ENCODE measurements around the gene ADAMTS8. TPM values are rescaled to one million over a fixed set of nuclear protein-coding genes. Genes with fewer than 3 reads are reported as not detected.

ADAMTS8 gene
- total RNA-seq, 1 donor from 2014 or later: 39.1 TPM

GRCh38 chr11:130388607-130389205, 39.7 kb downstream of the ADAMTS8 start:
- Histone ChIP-seq H3K27ac (no peak overlapping the region), H3K36me3 (no peaks in the 10 kb centered on the region), H3K9me3 (no peaks in the 10 kb centered on the region), H3K4me3 (no peak overlapping the region), H3K27me3 (no peaks in the 10 kb centered on the region), H3K4me1 (peaks cover 17% of the 10 kb centered on the region)
- ATAC-seq (no peak), DNase-seq (no peak)
- intact Hi-C loops (cut with DNase I): no loop called here
- no peak for TF ChIP-seq CTCF (IDR thresholded peaks at IDR 0.05)

- no peak overlapping the region for H3K4me3 ChIP-seq
- intact Hi-C loops (cut with DNase I): no loop called here
- DNase-seq: no peak
- no peaks in the 10 kb centered on the region for H3K9me3 ChIP-seq
- H3K27ac ChIP-seq: no peak overlapping the region
- ATAC-seq: no peak
- H3K4me1 ChIP-seq: peaks cover 17% of the 10 kb centered on the region
- TF ChIP-seq CTCF (IDR thresholded peaks at IDR 0.05): no peak
- no peaks in the 10 kb centered on the region for H3K36me3 ChIP-seq
- no peaks in the 10 kb centered on the region for H3K27me3 ChIP-seq
Observed at GRCh38 chr11:130386056-130386455, 42.4 kb downstream of the ADAMTS8 start.

- Histone ChIP-seq H3K9me3 (no peaks in the 10 kb centered on the region), H3K36me3 (no peaks in the 10 kb centered on the region), H3K4me1 (no peaks in the 10 kb centered on the region), H3K27me3 (no peaks in the 10 kb centered on the region), H3K4me3 (no peak overlapping the region), H3K27ac (no peak overlapping the region)
- ATAC-seq: no peak
- no peak for TF ChIP-seq CTCF (IDR thresholded peaks at IDR 0.05)
- intact Hi-C loops (cut with DNase I): no loop called here
- no peak for DNase-seq
Observed at GRCh38 chr11:130383344-130384211, 44.8 kb downstream of the ADAMTS8 start.

- H3K27ac ChIP-seq: no peak overlapping the region
- intact Hi-C loops (cut with DNase I): no loop called here
- ATAC-seq (no peak), DNase-seq (no peak)
- H3K4me3 ChIP-seq: no peak overlapping the region
- H3K4me1 ChIP-seq: no peaks in the 10 kb centered on the region
- TF ChIP-seq CTCF (IDR thresholded peaks at IDR 0.05): no peak
- H3K9me3 ChIP-seq: no peaks in the 10 kb centered on the region
- H3K27me3 ChIP-seq: no peaks in the 10 kb centered on the region
- H3K36me3 ChIP-seq: no peaks in the 10 kb centered on the region
Observed at GRCh38 chr11:130381317-130381716, 47.1 kb downstream of the ADAMTS8 start.

GRCh38 chr11:130380778-130381177, 47.6 kb downstream of the ADAMTS8 start:
- peak; percentile 25 for ATAC-seq
- no peak overlapping the region for H3K4me3 ChIP-seq

More at GRCh38 chr11:130380778-130381177, 47.6 kb downstream of the ADAMTS8 start:
- Histone ChIP-seq H3K27ac (no peak overlapping the region), H3K27me3 (no peaks in the 10 kb centered on the region), H3K9me3 (no peaks in the 10 kb centered on the region), H3K36me3 (no peaks in the 10 kb centered on the region), H3K4me1 (no peaks in the 10 kb centered on the region)
- no peak for DNase-seq
- no peak for TF ChIP-seq CTCF (IDR thresholded peaks at IDR 0.05)
- intact Hi-C loops (cut with DNase I): no loop called here
